ENCODE data around the gene PLK1. TPM values are rescaled to one million over a fixed set of nuclear protein-coding genes. Genes with fewer than 3 reads are reported as not detected.

The PLK1 gene
- total RNA-seq, 1 donor from 2014 or later: 14.5 TPM

- Mint-ChIP-seq H3K36me3 (ENCODE audit: low read depth) (no peaks in the 10 kb centered on the region), H3K27me3 (ENCODE audit: low read depth) (peaks cover 7% of the 10 kb centered on the region), H3K4me3 (ENCODE audit: unreplicated experiment) (no peak overlapping the region), H3K9me3 (ENCODE audit: low read depth) (peaks cover 15% of the 10 kb centered on the region), H3K4me1 (ENCODE audit: low read depth) (peaks cover 5% of the 10 kb centered on the region), H3K27ac (ENCODE audit: unreplicated experiment) (no peak overlapping the region)
- no peak for DNase-seq (ENCODE audit: low spot score)
- TF ChIP-seq CTCF (IDR thresholded peaks at IDR 0.05): no peak
Measured at GRCh38 chr16:23724096-23724784, 45.6 kb downstream of the PLK1 start.

GRCh38 chr16:23724785-23725131 lies 46.1 kb downstream of the PLK1 start:
- H3K27me3 Mint-ChIP-seq (ENCODE audit: low read depth): peaks cover 9% of the 10 kb centered on the region
- peaks cover 15% of the 10 kb centered on the region for H3K9me3 Mint-ChIP-seq (ENCODE audit: low read depth)
- H3K4me1 Mint-ChIP-seq (ENCODE audit: low read depth): peaks cover 5% of the 10 kb centered on the region
- no peak overlapping the region for H3K4me3 Mint-ChIP-seq (ENCODE audit: unreplicated experiment)
- no peaks in the 10 kb centered on the region for H3K36me3 Mint-ChIP-seq (ENCODE audit: low read depth)
- no peak for DNase-seq (ENCODE audit: low spot score)
- no peak for TF ChIP-seq CTCF (IDR thresholded peaks at IDR 0.05)
- H3K27ac Mint-ChIP-seq (ENCODE audit: unreplicated experiment): no peak overlapping the region

- Mint-ChIP-seq H3K9me3 (ENCODE audit: low read depth) (peaks cover 14% of the 10 kb centered on the region), H3K27me3 (ENCODE audit: low read depth) (peaks cover 10% of the 10 kb centered on the region), H3K4me1 (ENCODE audit: low read depth) (peaks cover 5% of the 10 kb centered on the region), H3K27ac (ENCODE audit: unreplicated experiment) (no peak overlapping the region), H3K36me3 (ENCODE audit: low read depth) (no peaks in the 10 kb centered on the region), H3K4me3 (ENCODE audit: unreplicated experiment) (no peak overlapping the region)
- no peak for DNase-seq (ENCODE audit: low spot score)
- TF ChIP-seq CTCF (IDR thresholded peaks at IDR 0.05): no peak
Measured at GRCh38 chr16:23726710-23727109, 48.0 kb downstream of the PLK1 start.

- peaks cover 5% of the 10 kb centered on the region for H3K4me1 Mint-ChIP-seq (ENCODE audit: low read depth)
- H3K27me3 Mint-ChIP-seq (ENCODE audit: low read depth): peaks cover 8% of the 10 kb centered on the region
- peak; percentile 55 for TF ChIP-seq CTCF (IDR thresholded peaks at IDR 0.05)
- DNase-seq (ENCODE audit: low spot score): no peak
- H3K9me3 Mint-ChIP-seq (ENCODE audit: low read depth): peaks cover 2% of the 10 kb centered on the region
- H3K36me3 Mint-ChIP-seq (ENCODE audit: low read depth): no peaks in the 10 kb centered on the region
- no peak overlapping the region for H3K27ac Mint-ChIP-seq (ENCODE audit: unreplicated experiment)
- no peak overlapping the region for H3K4me3 Mint-ChIP-seq (ENCODE audit: unreplicated experiment)
Measured at GRCh38 chr16:23728112-23728477, 49.4 kb downstream of the PLK1 start.

GRCh38 chr16:23729503-23730424 lies 51.1 kb downstream of the PLK1 start:
- H3K27ac Mint-ChIP-seq (ENCODE audit: unreplicated experiment): no peak overlapping the region
- H3K4me1 Mint-ChIP-seq (ENCODE audit: low read depth): peaks cover 5% of the 10 kb centered on the region
- DNase-seq (ENCODE audit: low spot score): no peak

More at GRCh38 chr16:23729503-23730424, 51.1 kb downstream of the PLK1 start:
- peaks cover 7% of the 10 kb centered on the region for H3K27me3 Mint-ChIP-seq (ENCODE audit: low read depth)
- no peak for TF ChIP-seq CTCF (IDR thresholded peaks at IDR 0.05)
- no peak overlapping the region for H3K4me3 Mint-ChIP-seq (ENCODE audit: unreplicated experiment)
- H3K36me3 Mint-ChIP-seq (ENCODE audit: low read depth): no peaks in the 10 kb centered on the region
- H3K9me3 Mint-ChIP-seq (ENCODE audit: low read depth): no peaks in the 10 kb centered on the region
